WTC11 (cell line): Measurements from ENCODE around the gene DBNL. TPM values are rescaled to one million over a fixed set of nuclear protein-coding genes. Genes with fewer than 3 reads are reported as not detected.

Source experiments
- ATAC-seq: fragments of 200-7000 bp; cut with Tn5 transposase; 2 replicates; pipeline ENCODE4 v1.10.0; 2021; ENCODE audit warnings: mild to moderate bottlenecking, moderate library complexity
- CTCF ChIA-PET: fragments of 300-600 bp; sonication (Branson Sonifier 250); formaldehyde crosslinking; loops from one replicate; lab custom pipeline; 2021; ENCODE audit warnings: antibody characterized with exemption; lab: Charles Lee
- POLR2A ChIA-PET: fragments of 350-600 bp; sonication (Branson Sonifier 250); formaldehyde crosslinking; loops from one replicate; lab custom pipeline; 2021; ENCODE audit warnings: antibody characterized with exemption; lab: Charles Lee
- DNase-seq: peaks from one replicate; pipeline ENCODE4 v3.0.0; 2021; ENCODE audit warnings: low spot score
- H3K27ac Mint-ChIP-seq: 2 replicates; pipeline ENCODE4 v1.8.0; 2021; ENCODE audit warnings: mixed read lengths
- H3K27me3 Mint-ChIP-seq: 2 replicates; pipeline ENCODE4 v1.8.0; 2021; ENCODE audit warnings: low read depth, mild to moderate bottlenecking, moderate library complexity, mixed read lengths
- H3K36me3 Mint-ChIP-seq: 2 replicates; pipeline ENCODE4 v1.8.0; 2021; ENCODE audit warnings: mixed read lengths
- H3K4me1 Mint-ChIP-seq: 2 replicates; pipeline ENCODE4 v1.8.0; 2022; ENCODE audit warnings: mixed read lengths
- H3K4me3 Mint-ChIP-seq: 2 replicates; pipeline ENCODE4 v1.8.0; 2021; ENCODE audit warnings: mild to moderate bottlenecking, moderate library complexity, mixed read lengths
- H3K9me3 Mint-ChIP-seq: 2 replicates; pipeline ENCODE4 v1.8.0; 2021; ENCODE audit warnings: mixed read lengths
- ARID4B ChIP-seq: sonication (generic); formaldehyde crosslinking; IDR thresholded peaks from 2 replicates; pipeline ENCODE4 v1.8.0; 2023; ENCODE audit warnings: missing genetic modification reagents, mild to moderate bottlenecking, borderline replicate concordance
- ATF6 ChIP-seq: sonication (generic); formaldehyde crosslinking; IDR thresholded peaks from 2 replicates; pipeline ENCODE4 v1.8.1; 2023; ENCODE audit warnings: mild to moderate bottlenecking, missing genetic modification reagents
- CBFB ChIP-seq: sonication (generic); formaldehyde crosslinking; IDR thresholded peaks from 2 replicates; pipeline ENCODE4 v1.8.1; 2022; ENCODE audit warnings: mild to moderate bottlenecking, low read depth, missing genetic modification reagents
- CTCF ChIP-seq: fragments of 200-600 bp; IDR thresholded peaks from 2 replicates; pipeline ENCODE4 v1.8.0; 2022; ENCODE audit warnings: antibody characterized with exemption
- E2F5 ChIP-seq: sonication (generic); formaldehyde crosslinking; IDR thresholded peaks from 2 replicates; pipeline ENCODE4 v1.8.1; 2022; ENCODE audit warnings: mild to moderate bottlenecking, moderate library complexity, missing genetic modification reagents
- ETV6 ChIP-seq: sonication (generic); formaldehyde crosslinking; IDR thresholded peaks from 2 replicates; pipeline ENCODE4 v1.8.1; 2022; ENCODE audit warnings: mild to moderate bottlenecking, missing genetic modification reagents
- FOXK1 ChIP-seq: sonication (generic); formaldehyde crosslinking; IDR thresholded peaks from 2 replicates; pipeline ENCODE4 v1.8.0; 2022; ENCODE audit warnings: mild to moderate bottlenecking, moderate library complexity, missing genetic modification reagents
- GABPB1 ChIP-seq: sonication (generic); formaldehyde crosslinking; IDR thresholded peaks from 2 replicates; pipeline ENCODE4 v1.8.1; 2023; ENCODE audit warnings: mild to moderate bottlenecking, missing genetic modification reagents
- GRHL2 ChIP-seq: fragments of 250-450 bp; sonication (Bioruptor Pico); IDR thresholded peaks from 2 replicates; pipeline ENCODE4 v1.8.0; 2022; ENCODE audit warnings: mild to moderate bottlenecking, moderate library complexity; ENCODE audit not compliant: insufficient replicate concordance, severe bottlenecking
- IRF1 ChIP-seq: sonication (generic); formaldehyde crosslinking; IDR thresholded peaks from 2 replicates; pipeline ENCODE4 v1.8.0; 2023; ENCODE audit warnings: missing genetic modification reagents
- IRF2 ChIP-seq: sonication (generic); formaldehyde crosslinking; IDR thresholded peaks from 2 replicates; pipeline ENCODE4 v1.8.0; 2022; ENCODE audit warnings: low read depth, missing genetic modification reagents, borderline replicate concordance
- JAZF1 ChIP-seq: fragments of 250-450 bp; sonication (Bioruptor Pico); IDR thresholded peaks from 2 replicates; pipeline ENCODE4 v1.9.0; 2021; ENCODE audit warnings: moderate library complexity, mild to moderate bottlenecking, inconsistent platforms
- MLX ChIP-seq: sonication (generic); formaldehyde crosslinking; IDR thresholded peaks from 2 replicates; pipeline ENCODE4 v1.8.1; 2023; ENCODE audit warnings: mild to moderate bottlenecking, missing genetic modification reagents, moderate library complexity
- NR1H2 ChIP-seq: sonication (generic); formaldehyde crosslinking; IDR thresholded peaks from 2 replicates; pipeline ENCODE4 v1.9.0; 2021; ENCODE audit warnings: mild to moderate bottlenecking, moderate library complexity, missing genetic modification reagents
- NR3C1 ChIP-seq: sonication (generic); formaldehyde crosslinking; conservative IDR thresholded peaks from 2 replicates; pipeline ENCODE4 v1.8.1; 2023; ENCODE audit warnings: low read depth, mild to moderate bottlenecking, missing genetic modification reagents
- USF1 ChIP-seq: sonication (generic); formaldehyde crosslinking; IDR thresholded peaks from 2 replicates; pipeline ENCODE4 v1.8.0; 2022; ENCODE audit warnings: mild to moderate bottlenecking, missing genetic modification reagents
- ZNF121 ChIP-seq: sonication (generic); formaldehyde crosslinking; IDR thresholded peaks from 2 replicates; pipeline ENCODE4 v1.8.0; 2023; ENCODE audit warnings: missing genetic modification reagents
- total RNA-seq: library from RNA; stranded (reverse); gene quantifications from 3 replicates; pipeline ENCODE4 v1.2.3, GENCODE V29; 2021

Gene DBNL
- total RNA-seq, 1 experiment from 2014 or later: 36.1 TPM

GRCh38 chr7:44097064-44097932 lies 52.8 kb downstream of the DBNL start (continued):
- no peak for TF ChIP-seq IRF1
- TF ChIP-seq MLX (CRISPR knock-in tag): no peak
- no peak for TF ChIP-seq FOXK1
- TF ChIP-seq CBFB (CRISPR knock-in tag): no peak
- TF ChIP-seq ETV6: no peak
- no peak for TF ChIP-seq NR3C1 (CRISPR knock-in tag)
- TF ChIP-seq GRHL2 (CRISPR knock-in tag): no peak
- TF ChIP-seq ZNF121 (CRISPR knock-in tag): no peak
- TF ChIP-seq JAZF1 (CRISPR knock-in tag): no peak
- TF ChIP-seq CTCF: no peak
- TF ChIP-seq ATF6 (CRISPR knock-in tag): no peak

GRCh38 chr7:44098092-44099068 lies 53.9 kb downstream of the DBNL start:
- Mint-ChIP-seq H3K27me3 (peaks cover 21% of the 10 kb centered on the region), H3K36me3 (no peaks in the 10 kb centered on the region), H3K27ac (no peak overlapping the region), H3K9me3 (no peaks in the 10 kb centered on the region), H3K4me1 (peaks cover 5% of the 10 kb centered on the region), H3K4me3 (no peak overlapping the region)
- ATAC-seq (no peak), DNase-seq (no peak)
- CTCF ChIA-PET: interaction anchor here (1.0 to 1.8 kb wide), 2 partner anchors 13 to 26 kb away, joined by 3 to 5 read pairs; no protein-coding TSS in a partner anchor
- TF ChIP-seq USF1 (CRISPR knock-in tag) (no peak), GABPB1 (CRISPR knock-in tag) (peak; percentile 21; the same call in 1 of the 2 replicates)
- POLR2A ChIA-PET: interaction anchor here (1.3 kb wide), 1 partner anchor 116 kb away, joined by 3 read pairs; no protein-coding TSS in a partner anchor

- H3K4me1 Mint-ChIP-seq: peaks cover 7% of the 10 kb centered on the region
- no peaks in the 10 kb centered on the region for H3K9me3 Mint-ChIP-seq
- H3K4me3 Mint-ChIP-seq: no peak overlapping the region
- CTCF ChIA-PET: interaction anchor here (1.8 kb wide), 1 partner anchor 27 kb away, joined by 5 read pairs; no protein-coding TSS in a partner anchor
- H3K27ac Mint-ChIP-seq: no peak overlapping the region
- POLR2A ChIA-PET: interaction anchor here (1.3 kb wide), 1 partner anchor 115 kb away, joined by 3 read pairs; no protein-coding TSS in a partner anchor
- no peaks in the 10 kb centered on the region for H3K36me3 Mint-ChIP-seq
- DNase-seq: no peak
- H3K27me3 Mint-ChIP-seq: peaks cover 24% of the 10 kb centered on the region
- no peak for ATAC-seq
- TF ChIP-seq E2F5 (CRISPR knock-in tag): no peak
- no peak for TF ChIP-seq NR1H2 (CRISPR knock-in tag)
- no peak for TF ChIP-seq IRF2 (CRISPR knock-in tag)
- no peak for TF ChIP-seq ARID4B (CRISPR knock-in tag)
- TF ChIP-seq GRHL2 (CRISPR knock-in tag): no peak
Observed at GRCh38 chr7:44099669-44100068, 55.2 kb downstream of the DBNL start.
